HG03066 (cell line): ENCODE measurements around the gene EFCAB11.
"Not testable (repeated sequence)": the region's sequence is repeated elsewhere in the genome, so short reads cannot be mapped to it uniquely, and the experiment has no call there.

Experiments used
- ATAC-seq: cut with Tn5 transposase; IDR thresholded peaks from one replicate; pipeline ENCODE4 v1.9.1; 2021; ENCODE audit warnings: low read depth; ENCODE audit not compliant: unreplicated experiment

The EFCAB11 gene

GRCh38 chr14:89912667-89913211 is 41.8 kb downstream of the EFCAB11 start:
- ATAC-seq: no peak

- no peak for ATAC-seq
Measured at GRCh38 chr14:89912221-89912620, 42.3 kb downstream of the EFCAB11 start.

- no peak for ATAC-seq
Measured at GRCh38 chr14:89911010-89911919, 43.3 kb downstream of the EFCAB11 start.

GRCh38 chr14:89910691-89911009 is 43.9 kb downstream of the EFCAB11 start:
- no peak for ATAC-seq

GRCh38 chr14:89909586-89909985 is 44.9 kb downstream of the EFCAB11 start:
- no peak for ATAC-seq

GRCh38 chr14:89908712-89909450 is 45.6 kb downstream of the EFCAB11 start:
- ATAC-seq: no peak

GRCh38 chr14:89907655-89908054 is 46.9 kb downstream of the EFCAB11 start:
- ATAC-seq: no peak

GRCh38 chr14:89906000-89906399 is 48.5 kb downstream of the EFCAB11 start:
- no peak for ATAC-seq

GRCh38 chr14:89903340-89903952 is 51.1 kb downstream of the EFCAB11 start:
- no peak for ATAC-seq

GRCh38 chr14:89902881-89903280 is 51.6 kb downstream of the EFCAB11 start:
- no peak for ATAC-seq

- ATAC-seq: no peak
Measured at GRCh38 chr14:89900802-89901201, 53.7 kb downstream of the EFCAB11 start.

GRCh38 chr14:89899917-89900663 is 54.4 kb downstream of the EFCAB11 start:
- ATAC-seq: no peak

GRCh38 chr14:89899291-89899690 is 55.2 kb downstream of the EFCAB11 start:
- no peak for ATAC-seq

- not testable (repeated sequence) for ATAC-seq
Measured at GRCh38 chr14:89893388-89893787, 61.1 kb downstream of the EFCAB11 start.

GRCh38 chr14:89892953-89893352 is 61.6 kb downstream of the EFCAB11 start:
- no peak for ATAC-seq

GRCh38 chr14:89891721-89892120 is 62.8 kb downstream of the EFCAB11 start:
- not testable (repeated sequence) for ATAC-seq

GRCh38 chr14:89891055-89891454 is 63.5 kb downstream of the EFCAB11 start:
- no peak for ATAC-seq

- no peak for ATAC-seq
Measured at GRCh38 chr14:89890589-89890988, 63.9 kb downstream of the EFCAB11 start.

GRCh38 chr14:89889626-89890025 is 64.9 kb downstream of the EFCAB11 start:
- ATAC-seq: no peak

GRCh38 chr14:89884761-89885160 is 69.8 kb downstream of the EFCAB11 start:
- ATAC-seq: no peak
